GM23338 (cell line): ENCODE measurements around the gene TPI1. TPM values are rescaled to one million over a fixed set of nuclear protein-coding genes. Genes with fewer than 3 reads are reported as not detected.
A peak's percentile ranks its signal among the peaks of the same experiment; 100 is the strongest.

Experiments used
- ATAC-seq: fragments of 200-7000 bp; cut with Tn5 transposase; 3 replicates; pipeline ENCODE4 v1.9.1; 2020
- DNase-seq: peaks from one replicate; pipeline ENCODE4 v3.0.0-alpha.2; 2015; ENCODE audit warnings: low spot score
- H2AFZ ChIP-seq: fragments of 200-600 bp; sonication (generic); 2 replicates; pipeline ENCODE4 v1.8.0; 2016; ENCODE audit warnings: antibody characterized with exemption, mild to moderate bottlenecking, moderate library complexity
- H3F3A ChIP-seq: fragments of 200-600 bp; sonication (generic); replicated peaks from 2 replicates; pipeline ENCODE4 v1.8.0; 2017; ENCODE audit warnings: antibody characterized with exemption, mixed run types, low read depth
- H3K27ac ChIP-seq: fragments of 200-600 bp; sonication (generic); 2 replicates; pipeline ENCODE4 v1.6.1; 2016; ENCODE audit warnings: low read depth
- H3K27me3 ChIP-seq: fragments of 200-600 bp; sonication (generic); 2 replicates; pipeline ENCODE4 v1.8.0; 2016; ENCODE audit warnings: mild to moderate bottlenecking, mixed run types, moderate library complexity; ENCODE audit not compliant: insufficient read depth
- H3K36me3 ChIP-seq: fragments of 200-600 bp; sonication (generic); 2 replicates; pipeline ENCODE4 v1.8.0; 2016; ENCODE audit warnings: mild to moderate bottlenecking; ENCODE audit not compliant: insufficient read depth
- H3K4me1 ChIP-seq: fragments of 200-600 bp; sonication (generic); 2 replicates; pipeline ENCODE4 v1.8.0; 2016; ENCODE audit warnings: mild to moderate bottlenecking, moderate library complexity; ENCODE audit not compliant: insufficient read depth
- H3K4me2 ChIP-seq: fragments of 200-600 bp; sonication (generic); 2 replicates; pipeline ENCODE4 v1.7.1; 2017; ENCODE audit warnings: mixed run types
- H3K4me3 ChIP-seq: fragments of 200-600 bp; sonication (generic); 2 replicates; pipeline ENCODE4 v1.6.1; 2016; ENCODE audit warnings: mixed run types
- H3K79me2 ChIP-seq: fragments of 200-600 bp; sonication (generic); replicated peaks from 2 replicates; pipeline ENCODE4 v1.8.0; 2017; ENCODE audit warnings: mild to moderate bottlenecking; ENCODE audit not compliant: insufficient read depth
- H3K9me2 ChIP-seq: fragments of 200-600 bp; sonication (generic); 2 replicates; pipeline ENCODE4 v1.8.0; 2017; ENCODE audit not compliant: insufficient read depth
- H4K20me1 ChIP-seq: fragments of 200-600 bp; sonication (generic); replicated peaks from 2 replicates; pipeline ENCODE4 v1.8.0; 2017; ENCODE audit warnings: mild to moderate bottlenecking; ENCODE audit not compliant: insufficient read depth
- H3K27ac Mint-ChIP-seq: 2 replicates; pipeline ENCODE4 v1.8.0; 2020; ENCODE audit warnings: inconsistent platforms, mild to moderate bottlenecking, moderate library complexity, mixed read lengths
- H3K27me3 Mint-ChIP-seq: 3 replicates; pipeline ENCODE4 v1.8.0; 2022; ENCODE audit warnings: low read depth, mild to moderate bottlenecking, moderate library complexity, mixed read lengths, inconsistent platforms; ENCODE audit not compliant: insufficient read depth, poor library complexity
- H3K36me3 Mint-ChIP-seq: 3 replicates; pipeline ENCODE4 v1.8.0; 2021; ENCODE audit warnings: low read depth, mild to moderate bottlenecking, inconsistent platforms, moderate library complexity, mixed read lengths
- H3K4me1 Mint-ChIP-seq: 3 replicates; pipeline ENCODE4 v1.8.0; 2020; ENCODE audit warnings: mild to moderate bottlenecking, inconsistent platforms, mixed read lengths
- H3K4me3 Mint-ChIP-seq: 3 replicates; pipeline ENCODE4 v1.8.0; 2021; ENCODE audit warnings: moderate library complexity, mild to moderate bottlenecking, inconsistent platforms, mixed read lengths
- H3K9me3 Mint-ChIP-seq: 3 replicates; pipeline ENCODE4 v1.8.0; 2020; ENCODE audit warnings: moderate library complexity, mild to moderate bottlenecking, inconsistent platforms, mixed read lengths
- CREB1 ChIP-seq: fragments of 250-450 bp; sonication (Bioruptor Pico); IDR thresholded peaks from 2 replicates; pipeline ENCODE4 v1.5.0; 2020; ENCODE audit warnings: low read depth, mild to moderate bottlenecking, moderate library complexity
- CTCF ChIP-seq, 2 experiments: fragments of 200-600 bp in 1 of 2; sonication (generic) in 1 of 2; conservative IDR thresholded peaks; 2 replicates each; pipeline versions ENCODE4 v1.5.1 to v1.6.1; 2016 to 2017; ENCODE audit warnings: antibody characterized with exemption in 2 of 2, low read depth in 2 of 2, mild to moderate bottlenecking in 2 of 2, moderate library complexity in 1 of 2
- EZH2 ChIP-seq: fragments of 200-600 bp; sonication (generic); IDR thresholded peaks from one replicate; pipeline ENCODE4 v1.8.0; 2017; ENCODE audit warnings: antibody characterized with exemption, mild to moderate bottlenecking, low read depth; ENCODE audit not compliant: unreplicated experiment
- EZH2phosphoT487 ChIP-seq: fragments of 200-600 bp; sonication (generic); IDR thresholded peaks from one replicate; pipeline ENCODE4 v1.8.1; 2018; ENCODE audit warnings: antibody characterized with exemption; ENCODE audit not compliant: unreplicated experiment
- JUNB ChIP-seq: IDR thresholded peaks from one replicate; pipeline ENCODE4 v1.6.1; 2016; ENCODE audit warnings: antibody characterized with exemption; ENCODE audit not compliant: unreplicated experiment
- NANOG ChIP-seq: IDR thresholded peaks from 2 replicates; pipeline ENCODE4 v1.6.1; 2016; ENCODE audit warnings: antibody characterized with exemption, borderline replicate concordance
- POLR2AphosphoS5 ChIP-seq: IDR thresholded peaks from 2 replicates; pipeline ENCODE4 v1.6.1; 2016; ENCODE audit warnings: antibody characterized with exemption, low read depth
- REST ChIP-seq: IDR thresholded peaks from one replicate; pipeline ENCODE4 v1.6.1; 2018; ENCODE audit warnings: antibody characterized with exemption; ENCODE audit not compliant: unreplicated experiment
- STAT1 ChIP-seq: IDR thresholded peaks from one replicate; pipeline ENCODE4 v1.6.1; 2016; ENCODE audit warnings: antibody characterized with exemption; ENCODE audit not compliant: unreplicated experiment
- ZNF114 ChIP-seq: fragments of 250-450 bp; sonication (Bioruptor Pico); IDR thresholded peaks from 2 replicates; pipeline ENCODE4 v1.5.0; 2020; ENCODE audit warnings: mild to moderate bottlenecking, moderate library complexity
- ZNF331 ChIP-seq: fragments of 250-450 bp; sonication (Bioruptor Pico); IDR thresholded peaks from 2 replicates; pipeline ENCODE4 v1.5.0; 2020; ENCODE audit warnings: low read depth, mild to moderate bottlenecking, moderate library complexity
- ZNF462 ChIP-seq: fragments of 250-450 bp; sonication (Bioruptor Pico); IDR thresholded peaks from 2 replicates; pipeline ENCODE4 v1.5.0; 2020; ENCODE audit warnings: mild to moderate bottlenecking, moderate library complexity
- polyA plus RNA-seq: library from polyadenylated mRNA; unstranded; fragments of >200 nt; fragmentation: Nextera tagmentation; extraction: Ambion mirVana; gene quantifications from 2 replicates; pipeline ENCODE4 v1.2.1, GENCODE V29; 2016
- total RNA-seq: library from RNA; depleted of rRNA; stranded (reverse); fragments of >200 nt; shearing (Covaris generic); gene quantifications from 2 replicates; pipeline ENCODE4 v1.2.3, GENCODE V29; 2014
- TF ChIP-seq, protein P1 (sequence below): IDR thresholded peaks from 2 replicates; pipeline ENCODE4 v1.6.1; 2016; ENCODE audit warnings: antibody characterized with exemption

Gene TPI1
- total and polyA plus RNA-seq, 2 experiments from 2014 or later = 737 to 822 TPM

- Histone ChIP-seq H3K27me3 (no peaks in the 10 kb centered on the region), H2AFZ (no peak overlapping the region), H3K4me3 (no peak overlapping the region), H3K36me3 (no peaks in the 10 kb centered on the region), H3K9me2 (no peaks in the 10 kb centered on the region), H3K4me2 (peak overlapping the region; percentile 51), H3F3A (peaks cover 38% of the 10 kb centered on the region), H4K20me1 (no peaks in the 10 kb centered on the region), H3K79me2 (no peaks in the 10 kb centered on the region), H3K4me1 (peaks cover 45% of the 10 kb centered on the region), H3K27ac (peak overlapping the region; percentile 90)
- H3K9me3 Mint-ChIP-seq = no peaks in the 10 kb centered on the region; the same call in 1 of the 3 replicates
- H3K27ac Mint-ChIP-seq = peak overlapping the region; percentile 78; the same call in 1 of the 2 replicates
- H3K27me3 Mint-ChIP-seq = peaks cover 18% of the 10 kb centered on the region
- peaks cover 33% of the 10 kb centered on the region for H3K4me1 Mint-ChIP-seq
- 0 out of 3 replicates have a peak, but pooled peaks cover 4% of the 10 kb centered on the region for H3K36me3 Mint-ChIP-seq
- DNase-seq (no peak), ATAC-seq (no peak)
- TF ChIP-seq EZH2 (no peak), JUNB (no peak), STAT1 (no peak), POLR2AphosphoS5 (no peak), CTCF (conservative IDR thresholded peaks at IDR 0.05; ENCODE audit: low read depth in 2 of 2) (no peak), REST (no peak), NANOG (no peak), CREB1 (no peak), ZNF462 (CRISPR knock-in tag) (no peak), EZH2phosphoT487 (no peak), ZNF114 (no peak), ZNF331 (CRISPR knock-in tag) (no peak)
- TF ChIP-seq, protein P1, sequence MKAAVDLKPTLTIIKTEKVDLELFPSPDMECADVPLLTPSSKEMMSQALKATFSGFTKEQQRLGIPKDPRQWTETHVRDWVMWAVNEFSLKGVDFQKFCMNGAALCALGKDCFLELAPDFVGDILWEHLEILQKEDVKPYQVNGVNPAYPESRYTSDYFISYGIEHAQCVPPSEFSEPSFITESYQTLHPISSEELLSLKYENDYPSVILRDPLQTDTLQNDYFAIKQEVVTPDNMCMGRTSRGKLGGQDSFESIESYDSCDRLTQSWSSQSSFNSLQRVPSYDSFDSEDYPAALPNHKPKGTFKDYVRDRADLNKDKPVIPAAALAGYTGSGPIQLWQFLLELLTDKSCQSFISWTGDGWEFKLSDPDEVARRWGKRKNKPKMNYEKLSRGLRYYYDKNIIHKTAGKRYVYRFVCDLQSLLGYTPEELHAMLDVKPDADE = no peak
- no peak overlapping the region; the same call in 2 of the 3 replicates for H3K4me3 Mint-ChIP-seq
These were observed 21.0 kb downstream of the TPI1 start for GRCh38 chr12:6888360-6888759.
